ENCODE results near the gene CRB2.
A peak's percentile ranks its signal among the peaks of the same experiment; 100 is the strongest.

The CRB2 gene

DNA sequence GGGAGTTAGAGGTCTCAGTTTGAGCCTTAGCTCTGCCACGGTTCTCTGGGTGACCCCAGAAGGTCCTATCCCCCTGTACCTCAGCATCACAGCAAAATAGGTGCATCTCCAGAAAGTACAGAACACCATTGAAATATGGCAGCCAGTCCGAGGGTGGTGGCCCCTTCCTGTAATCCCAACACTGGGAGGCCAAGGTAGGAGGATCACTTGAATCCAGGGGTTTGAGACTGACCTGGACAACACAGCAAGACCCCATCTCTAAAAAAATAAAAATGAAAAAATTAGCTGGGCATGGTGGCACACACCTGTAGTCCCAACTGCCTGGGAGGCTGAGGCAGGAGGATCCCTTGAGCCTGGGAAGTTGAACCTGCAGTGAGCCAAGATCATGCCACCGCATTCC lies 7.0 kb upstream of the CRB2 start:
- Histone ChIP-seq H3K27ac (ENCODE audit: low read length) (no peak overlapping the region), H3K9me3 (ENCODE audit: insufficient read depth, low read length, severe bottlenecking) (no peaks in the 10 kb centered on the region), H3K4me1 (ENCODE audit: insufficient read depth, low read length) (peaks cover 6% of the 10 kb centered on the region; the same call in 1 of the 2 replicates), H2AFZ (ENCODE audit: low read depth, low read length) (no peak overlapping the region), H3K79me2 (ENCODE audit: insufficient read depth, low read length) (no peaks in the 10 kb centered on the region), H3K4me2 (ENCODE audit: insufficient read depth, low read length) (no peak overlapping the region), H3K4me3 (ENCODE audit: low read depth in 1 of 2, low read length in 2 of 2) (no peak overlapping the region), H4K20me1 (ENCODE audit: insufficient read depth, low read length) (0 out of 2 replicates have a peak, but pooled peaks cover 4% of the 10 kb centered on the region), H3K36me3 (ENCODE audit: insufficient read depth, low read length) (no peaks in the 10 kb centered on the region), H3K9ac (ENCODE audit: low read depth, low read length) (no peak overlapping the region), H3K27me3 (ENCODE audit: insufficient read depth, low read length, poor library complexity) (peaks cover 3% of the 10 kb centered on the region)
- TF ChIP-seq EZH2 (IDR thresholded peaks at IDR 0.05; ENCODE audit: borderline replicate concordance, low read depth, low read length, severe bottlenecking) = no peak
- TF ChIP-seq, protein P1, sequence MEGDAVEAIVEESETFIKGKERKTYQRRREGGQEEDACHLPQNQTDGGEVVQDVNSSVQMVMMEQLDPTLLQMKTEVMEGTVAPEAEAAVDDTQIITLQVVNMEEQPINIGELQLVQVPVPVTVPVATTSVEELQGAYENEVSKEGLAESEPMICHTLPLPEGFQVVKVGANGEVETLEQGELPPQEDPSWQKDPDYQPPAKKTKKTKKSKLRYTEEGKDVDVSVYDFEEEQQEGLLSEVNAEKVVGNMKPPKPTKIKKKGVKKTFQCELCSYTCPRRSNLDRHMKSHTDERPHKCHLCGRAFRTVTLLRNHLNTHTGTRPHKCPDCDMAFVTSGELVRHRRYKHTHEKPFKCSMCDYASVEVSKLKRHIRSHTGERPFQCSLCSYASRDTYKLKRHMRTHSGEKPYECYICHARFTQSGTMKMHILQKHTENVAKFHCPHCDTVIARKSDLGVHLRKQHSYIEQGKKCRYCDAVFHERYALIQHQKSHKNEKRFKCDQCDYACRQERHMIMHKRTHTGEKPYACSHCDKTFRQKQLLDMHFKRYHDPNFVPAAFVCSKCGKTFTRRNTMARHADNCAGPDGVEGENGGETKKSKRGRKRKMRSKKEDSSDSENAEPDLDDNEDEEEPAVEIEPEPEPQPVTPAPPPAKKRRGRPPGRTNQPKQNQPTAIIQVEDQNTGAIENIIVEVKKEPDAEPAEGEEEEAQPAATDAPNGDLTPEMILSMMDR (IDR thresholded peaks at IDR 0.05; ENCODE audit: borderline replicate concordance, extremely low read depth, low read length, poor library complexity, severe bottlenecking) = no peak
- DNase-seq (no peak), ATAC-seq (ENCODE audit: insufficient read depth, low read depth) (no peak)

DNA sequence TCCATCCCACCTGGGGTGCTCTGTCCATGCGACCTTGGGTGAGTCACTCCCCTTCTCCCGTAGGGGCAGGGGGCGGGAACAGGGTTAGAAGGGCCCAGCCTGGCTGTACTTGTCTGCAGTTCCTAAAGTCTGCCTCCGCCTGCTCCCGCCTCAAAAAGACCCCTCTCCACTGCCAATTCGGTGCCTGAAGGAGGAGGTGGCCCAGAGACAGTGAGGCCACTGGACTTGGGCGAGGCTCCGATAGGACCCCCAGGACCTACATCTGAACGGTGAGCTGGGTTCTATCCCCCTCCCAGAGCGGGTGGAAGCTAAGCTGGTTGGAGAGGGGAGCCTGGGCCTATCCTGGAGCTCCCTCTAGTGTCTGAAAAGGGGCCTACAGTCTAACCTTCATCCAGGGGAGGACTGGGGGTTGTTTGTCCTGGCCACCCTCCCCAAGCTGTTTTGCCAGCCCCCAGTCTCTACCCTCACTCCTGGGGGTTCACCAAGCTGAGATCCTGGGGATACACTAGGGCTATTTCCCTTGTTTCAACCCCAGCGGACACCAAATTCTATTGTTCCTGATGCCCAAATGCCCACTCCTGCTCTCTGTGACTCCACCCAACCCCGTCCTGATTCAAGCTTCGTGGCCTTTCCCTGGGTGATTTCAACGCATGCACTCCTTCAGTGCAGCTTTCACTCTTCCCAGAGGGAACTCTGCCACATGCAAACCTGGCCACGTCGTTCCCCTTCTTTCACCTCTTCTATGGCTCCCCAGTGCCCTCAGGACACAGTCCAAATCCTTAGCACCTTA lies 6.1 kb upstream of the CRB2 start:
- Histone ChIP-seq H3K9ac (ENCODE audit: low read depth, low read length) (no peak overlapping the region), H3K36me3 (ENCODE audit: insufficient read depth, low read length) (no peaks in the 10 kb centered on the region), H3K4me3 (ENCODE audit: low read depth in 1 of 2, low read length in 2 of 2) (no peak overlapping the region), H3K4me1 (ENCODE audit: insufficient read depth, low read length) (peaks cover 6% of the 10 kb centered on the region; the same call in 1 of the 2 replicates), H3K27ac (ENCODE audit: low read length) (no peak overlapping the region), H3K27me3 (ENCODE audit: insufficient read depth, low read length, poor library complexity) (peaks cover 3% of the 10 kb centered on the region), H4K20me1 (ENCODE audit: insufficient read depth, low read length) (0 out of 2 replicates have a peak, but pooled peaks cover 4% of the 10 kb centered on the region), H3K79me2 (ENCODE audit: insufficient read depth, low read length) (no peaks in the 10 kb centered on the region), H3K9me3 (ENCODE audit: insufficient read depth, low read length, severe bottlenecking) (no peaks in the 10 kb centered on the region), H3K4me2 (ENCODE audit: insufficient read depth, low read length) (peak overlapping the region; percentile 38; the same call in 1 of the 2 replicates), H2AFZ (ENCODE audit: low read depth, low read length) (no peak overlapping the region)
- ATAC-seq (ENCODE audit: insufficient read depth, low read depth) (peak; percentile 87), DNase-seq (peak; percentile 65)
- TF ChIP-seq, protein P1 (IDR thresholded peaks at IDR 0.05; ENCODE audit: borderline replicate concordance, extremely low read depth, low read length, poor library complexity, severe bottlenecking) = peak; percentile 94
- TF ChIP-seq EZH2 (IDR thresholded peaks at IDR 0.05; ENCODE audit: borderline replicate concordance, low read depth, low read length, severe bottlenecking) = no peak

DNA sequence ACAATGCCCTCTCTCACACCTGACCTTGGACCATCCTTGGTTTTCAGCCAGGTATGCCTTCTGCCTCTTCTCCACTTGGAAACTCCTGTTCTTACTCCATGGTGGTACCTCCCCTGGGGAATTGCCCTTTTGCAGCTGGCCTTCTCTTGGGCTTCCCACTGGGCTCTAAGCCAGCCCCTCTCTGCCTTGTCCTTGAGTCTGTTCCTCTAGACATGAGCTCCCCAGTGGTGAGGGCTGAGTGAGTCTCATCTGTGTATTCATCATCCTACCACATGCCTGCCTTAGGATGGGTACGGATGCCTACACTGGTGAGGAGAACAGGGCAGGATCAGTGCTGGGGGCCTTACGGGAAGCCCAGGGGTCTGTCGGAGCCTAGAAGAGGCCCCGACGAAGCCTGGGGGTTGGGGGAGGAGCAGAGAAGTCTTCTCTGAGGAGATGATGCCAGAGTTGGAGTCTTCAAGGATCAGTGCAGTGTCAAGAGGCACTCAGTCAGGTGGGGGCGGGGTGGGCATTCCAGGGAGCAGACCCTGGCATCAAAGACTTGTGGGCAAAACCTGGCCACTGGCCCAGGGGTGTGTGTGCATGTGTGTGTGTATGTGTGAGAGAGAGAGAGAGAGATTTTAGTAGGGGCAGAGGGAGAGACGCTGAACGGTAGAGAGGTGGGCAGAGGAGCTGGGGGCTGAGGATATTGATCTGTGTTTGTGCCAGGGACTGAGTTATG lies 5.2 kb upstream of the CRB2 start:
- H2AFZ ChIP-seq (ENCODE audit: low read depth, low read length) = no peak overlapping the region

More for the DNA sequence above, 5.2 kb upstream of the CRB2 start:
- no peak overlapping the region for H3K4me2 ChIP-seq (ENCODE audit: insufficient read depth, low read length)
- H3K4me3 ChIP-seq (ENCODE audit: low read depth in 1 of 2, low read length in 2 of 2) = no peak overlapping the region
- TF ChIP-seq, protein P1 (IDR thresholded peaks at IDR 0.05; ENCODE audit: borderline replicate concordance, extremely low read depth, low read length, poor library complexity, severe bottlenecking) = no peak
- TF ChIP-seq EZH2 (IDR thresholded peaks at IDR 0.05; ENCODE audit: borderline replicate concordance, low read depth, low read length, severe bottlenecking) = no peak
- peaks cover 3% of the 10 kb centered on the region for H3K27me3 ChIP-seq (ENCODE audit: insufficient read depth, low read length, poor library complexity)
- DNase-seq = no peak
- no peaks in the 10 kb centered on the region for H3K79me2 ChIP-seq (ENCODE audit: insufficient read depth, low read length)
- no peaks in the 10 kb centered on the region for H3K36me3 ChIP-seq (ENCODE audit: insufficient read depth, low read length)
- no peaks in the 10 kb centered on the region for H3K9me3 ChIP-seq (ENCODE audit: insufficient read depth, low read length, severe bottlenecking)
- H3K27ac ChIP-seq (ENCODE audit: low read length) = no peak overlapping the region
- H3K9ac ChIP-seq (ENCODE audit: low read depth, low read length) = no peak overlapping the region
- no peak for ATAC-seq (ENCODE audit: insufficient read depth, low read depth)
- 0 out of 2 replicates have a peak, but pooled peaks cover 4% of the 10 kb centered on the region for H4K20me1 ChIP-seq (ENCODE audit: insufficient read depth, low read length)
- peaks cover 6% of the 10 kb centered on the region; the same call in 1 of the 2 replicates for H3K4me1 ChIP-seq (ENCODE audit: insufficient read depth, low read length)
